Keratinocyte (primary cell): ENCODE data around the gene STK24. TPM values are rescaled to one million over a fixed set of nuclear protein-coding genes. Genes with fewer than 3 reads are reported as not detected.
A peak's percentile ranks its signal among the peaks of the same experiment; 100 is the strongest.

Source experiments
- DNase-seq: peaks from one replicate; pipeline ENCODE4 v3.0.0-alpha.2; 2011; ENCODE audit warnings: low read depth, missing footprints, low spot score
- FAIRE-seq: peaks from 2 replicates; lab custom pipeline; 2011; peaks lifted over from hg19 to GRCh38; lab: Jason Lieb, UNC
- H2AFZ ChIP-seq: 2 replicates; pipeline ENCODE4 v1.6.0; 2012; ENCODE audit warnings: low read length, control low read depth, inconsistent platforms; ENCODE audit not compliant: control insufficient read depth
- H3K27ac ChIP-seq: 2 replicates; pipeline ENCODE4 v1.5.1; 2011; ENCODE audit warnings: low read length; ENCODE audit not compliant: control insufficient read depth, insufficient read depth
- H3K27me3 ChIP-seq: 3 replicates; pipeline ENCODE4 v1.6.0; 2011; ENCODE audit warnings: low read length; ENCODE audit not compliant: control insufficient read depth, insufficient read depth; ENCODE audit errors: extremely low read depth
- H3K36me3 ChIP-seq, 2 experiments: 2 replicates in 1 of 2; 3 replicates in 1 of 2; pipeline ENCODE4 v1.5.1; 2011; ENCODE audit warnings: low read length in 2 of 2, mild to moderate bottlenecking in 1 of 2; ENCODE audit not compliant: control insufficient read depth in 2 of 2, insufficient read depth in 2 of 2; ENCODE audit errors: extremely low read depth in 1 of 2
- H3K4me1 ChIP-seq: 3 replicates; pipeline ENCODE4 v1.5.1; 2011; ENCODE audit warnings: low read length; ENCODE audit not compliant: control insufficient read depth, insufficient read depth; ENCODE audit errors: extremely low read depth
- H3K4me2 ChIP-seq: 3 replicates; pipeline ENCODE4 v1.6.0; 2011; ENCODE audit warnings: low read depth, low read length; ENCODE audit not compliant: control insufficient read depth, insufficient read depth; ENCODE audit errors: extremely low read depth
- H3K4me3 ChIP-seq, 3 experiments: fragments of 200-600 bp in 1 of 3; sonication (generic) in 1 of 3; 2 replicates in 2 of 3; 3 replicates in 1 of 3; pipeline ENCODE4 v1.5.1; 2011 to 2016; ENCODE audit warnings: low read length in 3 of 3, mild to moderate bottlenecking in 3 of 3, control low read depth in 2 of 3, inconsistent platforms in 1 of 3, low read depth in 1 of 3, mixed read lengths in 1 of 3, mixed run types in 1 of 3, moderate library complexity in 1 of 3; ENCODE audit not compliant: control insufficient read depth in 2 of 3, insufficient read depth in 2 of 3; ENCODE audit errors: extremely low read depth in 1 of 3
- H3K79me2 ChIP-seq: 2 replicates; pipeline ENCODE4 v1.6.0; 2012; ENCODE audit warnings: low read length; ENCODE audit not compliant: control insufficient read depth, insufficient read depth
- H3K9ac ChIP-seq: 3 replicates; pipeline ENCODE4 v1.6.0; 2011; ENCODE audit warnings: low read length; ENCODE audit not compliant: control insufficient read depth, insufficient read depth; ENCODE audit errors: extremely low read depth
- H3K9me1 ChIP-seq: 3 replicates; pipeline ENCODE4 v1.6.0; 2011; ENCODE audit warnings: low read length; ENCODE audit not compliant: control insufficient read depth, insufficient read depth; ENCODE audit errors: extremely low read depth
- H3K9me3 ChIP-seq: 2 replicates; pipeline ENCODE4 v1.5.1; 2012; ENCODE audit warnings: low read depth, low read length; ENCODE audit not compliant: control insufficient read depth
- H4K20me1 ChIP-seq: 3 replicates; pipeline ENCODE4 v1.6.0; 2011; ENCODE audit warnings: low read length; ENCODE audit not compliant: control insufficient read depth, insufficient read depth; ENCODE audit errors: extremely low read depth
- EZH2 ChIP-seq: IDR thresholded peaks from one replicate; pipeline ENCODE4 v1.6.1; 2012; ENCODE audit warnings: inconsistent platforms, mild to moderate bottlenecking, low read length, moderate library complexity
- dilution Hi-C: fragments of 300-500 bp; cut with MboI; formaldehyde crosslinking; loops from one replicate; pipeline ENCODE4 v1.7.0; 2020; ENCODE audit warnings: low sequenced_read_pairs; ENCODE audit not compliant: extremely low pct_ligation_motif_present
- polyA plus RNA-seq, 5 experiments: library from polyadenylated mRNA; depleted of rRNA in 3 of 5; stranded (reverse) in 3 of 5; stranded (forward) in 1 of 5; unstranded in 1 of 5; fragments of >200 nt; gene quantifications; 1 replicate in 1 of 5; 2 replicates in 3 of 5; 3 replicates in 1 of 5; pipeline versions ENCODE4 v1.2.1 to v1.2.3, GENCODE V29; 2011 to 2012; ENCODE audit warnings: missing spikeins in 2 of 5, low read depth in 1 of 5, low replicate concordance in 1 of 5
- TF ChIP-seq, protein P1 (sequence below), 3 experiments: IDR thresholded peaks in 1 of 3; conservative IDR thresholded peaks in 1 of 3; optimal IDR thresholded peaks in 1 of 3; 2 replicates in 2 of 3; 3 replicates in 1 of 3; pipeline versions ENCODE3 to v1.5.1; 2011; ENCODE audit warnings: low read length in 3 of 3, mild to moderate bottlenecking in 3 of 3, moderate library complexity in 2 of 3, control low read depth in 1 of 3, inconsistent platforms in 1 of 3; ENCODE audit not compliant: insufficient read depth in 2 of 3; ENCODE audit errors: extremely low read depth in 1 of 3

STK24 gene
- polyA plus RNA-seq, 1 donor (not counting 4 experiments of a cell fraction or from before 2014, with no cell fraction given): 81.6 TPM

DNA sequence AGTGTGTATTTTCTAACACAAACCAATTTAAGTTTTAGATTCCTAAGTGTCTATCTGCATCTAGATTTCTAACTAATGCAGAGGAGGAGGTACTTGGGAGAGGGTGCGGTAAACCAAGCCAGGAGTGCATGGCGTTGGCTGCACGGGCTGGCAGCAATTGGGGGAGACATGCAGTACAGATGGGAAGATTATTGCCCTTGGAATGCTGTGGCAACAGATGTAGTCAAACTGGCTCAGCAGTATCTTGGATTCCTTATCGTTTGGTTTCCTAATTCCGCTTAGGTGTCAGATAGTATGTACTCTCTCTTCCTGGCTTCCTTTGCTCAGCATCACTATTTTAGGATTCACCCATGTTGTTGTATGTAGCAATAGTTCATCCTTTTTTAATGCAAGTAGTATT, 29.4 kb upstream of the STK24 start:
- FAIRE-seq: peak; percentile 79

GRCh38 chr13:98599502-98600328, 22.8 kb upstream of the STK24 start:
- no peaks in the 10 kb centered on the region for H3K9me1 ChIP-seq
- no peak overlapping the region for H3K4me3 ChIP-seq
- no peaks in the 10 kb centered on the region for H3K79me2 ChIP-seq
- no peak overlapping the region for H3K9ac ChIP-seq
- no peaks in the 10 kb centered on the region for H3K36me3 ChIP-seq
- H3K4me1 ChIP-seq: no peaks in the 10 kb centered on the region
- H3K9me3 ChIP-seq: no peaks in the 10 kb centered on the region
- no peak overlapping the region for H3K27ac ChIP-seq
- no peaks in the 10 kb centered on the region for H3K27me3 ChIP-seq
- no peak overlapping the region for H2AFZ ChIP-seq
- FAIRE-seq (no peak), DNase-seq (no peak)
- H3K4me2 ChIP-seq: no peak overlapping the region
- H4K20me1 ChIP-seq: no peaks in the 10 kb centered on the region
- dilution Hi-C loops: no loop called here
- TF ChIP-seq, protein P1, sequence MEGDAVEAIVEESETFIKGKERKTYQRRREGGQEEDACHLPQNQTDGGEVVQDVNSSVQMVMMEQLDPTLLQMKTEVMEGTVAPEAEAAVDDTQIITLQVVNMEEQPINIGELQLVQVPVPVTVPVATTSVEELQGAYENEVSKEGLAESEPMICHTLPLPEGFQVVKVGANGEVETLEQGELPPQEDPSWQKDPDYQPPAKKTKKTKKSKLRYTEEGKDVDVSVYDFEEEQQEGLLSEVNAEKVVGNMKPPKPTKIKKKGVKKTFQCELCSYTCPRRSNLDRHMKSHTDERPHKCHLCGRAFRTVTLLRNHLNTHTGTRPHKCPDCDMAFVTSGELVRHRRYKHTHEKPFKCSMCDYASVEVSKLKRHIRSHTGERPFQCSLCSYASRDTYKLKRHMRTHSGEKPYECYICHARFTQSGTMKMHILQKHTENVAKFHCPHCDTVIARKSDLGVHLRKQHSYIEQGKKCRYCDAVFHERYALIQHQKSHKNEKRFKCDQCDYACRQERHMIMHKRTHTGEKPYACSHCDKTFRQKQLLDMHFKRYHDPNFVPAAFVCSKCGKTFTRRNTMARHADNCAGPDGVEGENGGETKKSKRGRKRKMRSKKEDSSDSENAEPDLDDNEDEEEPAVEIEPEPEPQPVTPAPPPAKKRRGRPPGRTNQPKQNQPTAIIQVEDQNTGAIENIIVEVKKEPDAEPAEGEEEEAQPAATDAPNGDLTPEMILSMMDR (optimal IDR thresholded peaks at IDR 0.05 in 1 of 3, IDR thresholded peaks at IDR 0.05 in 1 of 3, conservative IDR thresholded peaks at IDR 0.05 in 1 of 3; ENCODE audit: extremely low read depth in 1 of 3, insufficient read depth in 2 of 3, low read length in 3 of 3): no peak
- no peak for TF ChIP-seq EZH2

More for the DNA sequence above, 29.4 kb upstream of the STK24 start:
- no peak overlapping the region for H3K4me3 ChIP-seq
- H3K4me1 ChIP-seq: no peaks in the 10 kb centered on the region
- H3K27ac ChIP-seq: no peak overlapping the region
- H3K4me2 ChIP-seq: no peak overlapping the region
- H3K9me1 ChIP-seq: no peaks in the 10 kb centered on the region
- no peaks in the 10 kb centered on the region for H3K79me2 ChIP-seq
- peak overlapping the region; percentile 81 for H2AFZ ChIP-seq
- H3K36me3 ChIP-seq: no peaks in the 10 kb centered on the region
- TF ChIP-seq EZH2: no peak
- no peaks in the 10 kb centered on the region for H3K9me3 ChIP-seq
- H4K20me1 ChIP-seq: no peaks in the 10 kb centered on the region
- peak; percentile 17 for DNase-seq
- H3K9ac ChIP-seq: no peak overlapping the region
- dilution Hi-C loops: no loop called here
- H3K27me3 ChIP-seq: no peaks in the 10 kb centered on the region
